ENCODE data around the gene OR6V1.
A peak's percentile ranks its signal among the peaks of the same experiment; 100 is the strongest.

The OR6V1 gene

GRCh38 chr7:143005632-143006260 lies 46.4 kb upstream of the OR6V1 start:
- peaks cover 11% of the 10 kb centered on the region for H3F3A ChIP-seq (ENCODE audit: control insufficient read depth, insufficient read depth)
- no peaks in the 10 kb centered on the region for H3K79me2 ChIP-seq (ENCODE audit: control insufficient read depth, low read length)
- no peak for TF ChIP-seq EZH2phosphoT487 (IDR thresholded peaks at IDR 0.05; ENCODE audit: borderline replicate concordance, low read length)
- TF ChIP-seq CTCF (IDR thresholded peaks at IDR 0.05; ENCODE audit: low read depth, low read length, poor library complexity, severe bottlenecking): no peak
- H3K27ac ChIP-seq (ENCODE audit: low read depth, low read length): no peak overlapping the region
- no peaks in the 10 kb centered on the region for H3K27me3 ChIP-seq (ENCODE audit: control insufficient read depth, low read length)
- H3K4me3 ChIP-seq (ENCODE audit: low read length): no peak overlapping the region
- no peaks in the 10 kb centered on the region for H3K36me3 ChIP-seq (ENCODE audit: control insufficient read depth, low read length)
- peaks cover 56% of the 10 kb centered on the region for H3K4me1 ChIP-seq (ENCODE audit: control insufficient read depth, low read length)
- no peaks in the 10 kb centered on the region for H3K9me3 ChIP-seq (ENCODE audit: control insufficient read depth, insufficient read depth, low read length)
- H3K9me2 ChIP-seq (replicated peaks; ENCODE audit: control insufficient read depth, low read length): no peaks in the 10 kb centered on the region
- H4K20me1 ChIP-seq (ENCODE audit: control insufficient read depth, insufficient read depth, low read depth, low read length): no peaks in the 10 kb centered on the region
- H3K4me2 ChIP-seq (ENCODE audit: low read length): peak overlapping the region; percentile 35

GRCh38 chr7:143008007-143008901 lies 43.9 kb upstream of the OR6V1 start:
- peak overlapping the region; percentile 11; the same call in 1 of the 2 replicates for H3K27ac ChIP-seq (ENCODE audit: low read depth, low read length)
- TF ChIP-seq CTCF (IDR thresholded peaks at IDR 0.05; ENCODE audit: low read depth, low read length, poor library complexity, severe bottlenecking) (peak; percentile 99), EZH2phosphoT487 (IDR thresholded peaks at IDR 0.05; ENCODE audit: borderline replicate concordance, low read length) (no peak)

GRCh38 chr7:143012001-143012400 lies 40.1 kb upstream of the OR6V1 start:
- Histone ChIP-seq H3K9me2 (replicated peaks; ENCODE audit: control insufficient read depth, low read length) (no peaks in the 10 kb centered on the region), H3K36me3 (ENCODE audit: control insufficient read depth, low read length) (peaks cover 10% of the 10 kb centered on the region; the same call in 1 of the 2 replicates), H3K27ac (ENCODE audit: low read depth, low read length) (peak overlapping the region; percentile 91), H3K4me2 (ENCODE audit: low read length) (peak overlapping the region; percentile 97), H3K4me1 (ENCODE audit: control insufficient read depth, low read length) (peaks cover 94% of the 10 kb centered on the region), H3K27me3 (ENCODE audit: control insufficient read depth, low read length) (no peaks in the 10 kb centered on the region), H3K79me2 (ENCODE audit: control insufficient read depth, low read length) (peaks cover 3% of the 10 kb centered on the region; the same call in 1 of the 2 replicates), H3K9me3 (ENCODE audit: control insufficient read depth, insufficient read depth, low read length) (no peaks in the 10 kb centered on the region), H3F3A (ENCODE audit: control insufficient read depth, insufficient read depth) (peaks cover 30% of the 10 kb centered on the region), H3K4me3 (ENCODE audit: low read length) (peak overlapping the region; percentile 76), H4K20me1 (ENCODE audit: control insufficient read depth, insufficient read depth, low read depth, low read length) (no peaks in the 10 kb centered on the region)
- no peak for TF ChIP-seq CTCF (IDR thresholded peaks at IDR 0.05; ENCODE audit: low read depth, low read length, poor library complexity, severe bottlenecking)
- TF ChIP-seq EZH2phosphoT487 (IDR thresholded peaks at IDR 0.05; ENCODE audit: borderline replicate concordance, low read length): no peak

More at GRCh38 chr7:143008007-143008901, 43.9 kb upstream of the OR6V1 start:
- H3K4me1 ChIP-seq (ENCODE audit: control insufficient read depth, low read length): peaks cover 79% of the 10 kb centered on the region
- H3K4me3 ChIP-seq (ENCODE audit: low read length): no peak overlapping the region
- no peaks in the 10 kb centered on the region for H3K9me2 ChIP-seq (replicated peaks; ENCODE audit: control insufficient read depth, low read length)
- H3K27me3 ChIP-seq (ENCODE audit: control insufficient read depth, low read length): no peaks in the 10 kb centered on the region
- peaks cover 20% of the 10 kb centered on the region for H3F3A ChIP-seq (ENCODE audit: control insufficient read depth, insufficient read depth)
- H4K20me1 ChIP-seq (ENCODE audit: control insufficient read depth, insufficient read depth, low read depth, low read length): no peaks in the 10 kb centered on the region
- no peaks in the 10 kb centered on the region for H3K79me2 ChIP-seq (ENCODE audit: control insufficient read depth, low read length)
- H3K4me2 ChIP-seq (ENCODE audit: low read length): peak overlapping the region; percentile 4; the same call in 1 of the 2 replicates
- H3K9me3 ChIP-seq (ENCODE audit: control insufficient read depth, insufficient read depth, low read length): no peaks in the 10 kb centered on the region
- no peaks in the 10 kb centered on the region for H3K36me3 ChIP-seq (ENCODE audit: control insufficient read depth, low read length)

All from DOHH2 (cell line).